Smooth muscle cell of the umbilical artery (primary cell): ENCODE results near the gene TRIM52. TPM values are rescaled to one million over a fixed set of nuclear protein-coding genes. Genes with fewer than 3 reads are reported as not detected.

Experiments used
- total RNA-seq: library from RNA; depleted of rRNA; stranded (reverse); fragments of >200 nt; gene quantifications from 2 replicates; pipeline ENCODE4 v1.2.3, GENCODE V29; 2014

The TRIM52 gene
- total RNA-seq: 7.4 and 12.1 TPM in 2 replicates

DNA sequence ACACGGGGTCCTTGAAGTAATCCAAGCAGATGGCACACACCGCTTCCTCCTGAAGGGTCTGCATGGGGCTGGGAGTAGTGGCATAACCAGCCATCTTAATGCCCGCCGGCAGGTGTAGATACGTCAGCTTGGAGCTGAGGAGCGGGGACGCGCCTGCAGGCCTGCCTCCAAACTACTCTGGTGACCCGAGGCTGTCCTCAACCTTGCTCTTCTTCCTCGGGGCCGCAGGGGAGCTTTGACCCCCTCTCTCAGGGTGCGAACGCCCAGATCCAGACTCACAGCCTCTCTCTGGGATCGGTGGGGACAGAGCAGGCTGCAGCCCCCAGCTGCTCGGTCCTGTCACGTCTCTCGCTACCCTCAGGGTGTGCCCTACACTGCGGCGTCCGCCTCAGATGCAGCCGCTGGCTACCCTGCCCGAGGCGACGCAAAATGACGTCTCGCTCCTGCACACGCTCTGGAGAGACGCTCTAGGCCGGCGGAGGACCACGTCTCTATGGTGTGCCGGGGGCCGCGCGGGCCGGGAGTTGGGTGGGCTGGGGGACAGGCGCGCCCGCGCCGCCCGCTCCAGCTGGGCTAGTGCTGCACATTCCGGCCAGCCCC is at the start of gene TRIM52:
Gene TRIM52, minus strand, starts transcription at position 424 of the 600 bp plus-strand sequence. Its CDS starts 330 bp downstream, at position 94.

DNA sequence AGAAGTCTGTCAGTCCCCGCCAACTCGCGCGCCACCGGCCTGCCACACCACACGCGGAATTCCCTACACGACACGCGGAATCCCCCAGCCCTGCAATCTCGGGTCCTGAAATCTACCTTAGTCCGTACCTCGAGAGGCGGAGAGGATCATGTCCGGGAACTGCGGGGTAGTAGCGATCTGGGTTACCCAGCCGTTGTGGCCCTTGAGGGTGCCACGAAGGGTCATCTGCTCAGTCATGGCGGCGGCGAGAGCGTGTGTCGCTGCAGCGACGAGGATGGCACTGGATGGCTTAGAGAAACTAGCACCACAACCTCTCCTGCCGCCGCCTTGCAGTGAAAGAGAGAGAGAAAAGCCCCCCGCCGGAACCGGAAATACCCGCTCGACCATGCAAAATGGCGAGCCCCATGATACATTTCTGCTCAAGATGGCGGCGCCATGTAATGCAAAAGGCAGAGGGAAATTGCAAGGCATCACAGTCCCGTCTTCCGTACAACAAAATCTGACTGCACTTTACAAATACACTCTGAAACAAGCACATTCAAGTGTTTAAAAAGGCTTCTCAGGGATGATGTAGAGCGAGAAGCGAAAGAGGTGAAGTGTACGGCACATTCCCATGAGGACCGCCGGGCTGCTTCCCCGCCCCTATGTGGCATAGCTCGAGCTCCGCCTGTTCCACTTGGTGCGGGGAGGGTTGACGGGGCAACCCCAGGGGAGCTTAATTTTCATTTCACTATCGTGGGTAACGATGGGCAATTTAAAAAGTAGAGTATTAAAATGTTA is 17.2 kb downstream of the TRIM52 start, which contains the start of gene RACK1:
Gene RACK1, minus strand, starts transcription at position 343 of the 780 bp plus-strand sequence. Its CDS starts 106 bp downstream, at position 237.

DNA sequence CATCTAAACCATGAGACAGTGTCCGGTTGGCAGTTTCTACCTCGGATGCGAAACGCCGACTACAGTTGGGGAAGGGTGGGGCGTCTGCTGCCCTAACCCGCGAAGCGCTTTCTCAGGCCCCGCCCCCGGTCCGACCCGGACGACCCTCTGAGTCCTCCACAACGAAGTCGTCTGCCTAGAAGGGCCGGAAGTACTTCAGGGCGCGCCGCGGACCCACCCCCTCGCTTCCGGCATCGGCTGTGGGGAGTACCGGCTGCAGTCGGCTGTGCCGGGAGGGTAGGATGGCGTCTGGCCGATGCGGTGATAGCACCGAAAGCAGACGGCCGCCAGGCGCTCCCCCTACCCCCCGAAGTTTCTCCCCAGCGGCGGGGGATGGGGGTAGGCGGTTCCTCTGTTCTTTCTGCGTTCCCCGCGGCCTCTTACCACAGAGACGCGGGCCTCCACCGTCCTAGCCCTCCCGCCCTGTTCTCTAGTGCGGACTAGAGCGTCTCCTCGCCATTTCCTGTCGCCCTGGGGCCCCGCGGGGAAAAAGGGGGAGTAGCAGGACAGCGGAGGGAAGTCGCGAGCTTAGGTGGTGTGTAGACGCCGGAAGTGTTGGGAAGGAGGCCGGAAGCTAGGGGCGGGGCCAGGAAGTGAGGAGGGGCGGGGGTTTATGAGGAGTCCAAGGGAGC is 37.8 kb downstream of the TRIM52 start, which contains the start of gene TRIM41:
Gene TRIM41, plus strand, starts transcription at position 224 of the 671 bp plus-strand sequence. CDS start 719 bp downstream, outside the sequence.

Other genes with a start within 250 kb of the TRIM52 start
- not detected in 2 replicates for gene BTNL9, start 220.9 kb downstream of the TRIM52 start, total RNA-seq
- gene OR2V1, start 130.0 kb downstream of the TRIM52 start, total RNA-seq: not detected in 2 replicates
- gene OR2V2, start 113.6 kb downstream of the TRIM52 start, total RNA-seq: not detected in 2 replicates
- 0.30 and 0.69 TPM in 2 replicates for gene TRIM7, start 55.9 kb downstream of the TRIM52 start, total RNA-seq
- gene TRIM41, start 37.9 kb downstream of the TRIM52 start, total RNA-seq: 11.9 and 12.9 TPM in 2 replicates
- 2,845 and 3,221 TPM in 2 replicates for gene RACK1, start 17.2 kb downstream of the TRIM52 start, total RNA-seq
- not detected in 2 replicates for gene OR4F3, start 106.1 kb upstream of the TRIM52 start, total RNA-seq